Fibroblast of mammary gland (primary cell): ENCODE results near the gene PIK3R1.

Source experiments
- DNase-seq: peaks from one replicate; pipeline ENCODE4 v3.0.0-alpha.2; 2010; ENCODE audit warnings: low read depth
- H3K4me3 ChIP-seq: 2 replicates; pipeline ENCODE4 v1.5.1; 2011; ENCODE audit warnings: low read depth, mild to moderate bottlenecking, low read length, moderate library complexity; ENCODE audit not compliant: control insufficient read depth
- TF ChIP-seq, protein P1 (sequence below): conservative IDR thresholded peaks from 2 replicates; pipeline ENCODE4 v1.5.1; 2011; ENCODE audit warnings: low read depth, low read length, inconsistent platforms; ENCODE audit not compliant: control insufficient read depth, insufficient read depth

Gene PIK3R1

GRCh38 chr5:68252673-68253623 is 37.4 kb downstream of the PIK3R1 start:
- TF ChIP-seq, protein P1, sequence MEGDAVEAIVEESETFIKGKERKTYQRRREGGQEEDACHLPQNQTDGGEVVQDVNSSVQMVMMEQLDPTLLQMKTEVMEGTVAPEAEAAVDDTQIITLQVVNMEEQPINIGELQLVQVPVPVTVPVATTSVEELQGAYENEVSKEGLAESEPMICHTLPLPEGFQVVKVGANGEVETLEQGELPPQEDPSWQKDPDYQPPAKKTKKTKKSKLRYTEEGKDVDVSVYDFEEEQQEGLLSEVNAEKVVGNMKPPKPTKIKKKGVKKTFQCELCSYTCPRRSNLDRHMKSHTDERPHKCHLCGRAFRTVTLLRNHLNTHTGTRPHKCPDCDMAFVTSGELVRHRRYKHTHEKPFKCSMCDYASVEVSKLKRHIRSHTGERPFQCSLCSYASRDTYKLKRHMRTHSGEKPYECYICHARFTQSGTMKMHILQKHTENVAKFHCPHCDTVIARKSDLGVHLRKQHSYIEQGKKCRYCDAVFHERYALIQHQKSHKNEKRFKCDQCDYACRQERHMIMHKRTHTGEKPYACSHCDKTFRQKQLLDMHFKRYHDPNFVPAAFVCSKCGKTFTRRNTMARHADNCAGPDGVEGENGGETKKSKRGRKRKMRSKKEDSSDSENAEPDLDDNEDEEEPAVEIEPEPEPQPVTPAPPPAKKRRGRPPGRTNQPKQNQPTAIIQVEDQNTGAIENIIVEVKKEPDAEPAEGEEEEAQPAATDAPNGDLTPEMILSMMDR: peak; percentile 96
- no peak overlapping the region for H3K4me3 ChIP-seq
- peak; percentile 85 for DNase-seq

- H3K4me3 ChIP-seq: no peak overlapping the region
- TF ChIP-seq, protein P1: no peak
- DNase-seq: peak; percentile 78
Measured at GRCh38 chr5:68253624-68254585, 38.3 kb downstream of the PIK3R1 start.

DNA sequence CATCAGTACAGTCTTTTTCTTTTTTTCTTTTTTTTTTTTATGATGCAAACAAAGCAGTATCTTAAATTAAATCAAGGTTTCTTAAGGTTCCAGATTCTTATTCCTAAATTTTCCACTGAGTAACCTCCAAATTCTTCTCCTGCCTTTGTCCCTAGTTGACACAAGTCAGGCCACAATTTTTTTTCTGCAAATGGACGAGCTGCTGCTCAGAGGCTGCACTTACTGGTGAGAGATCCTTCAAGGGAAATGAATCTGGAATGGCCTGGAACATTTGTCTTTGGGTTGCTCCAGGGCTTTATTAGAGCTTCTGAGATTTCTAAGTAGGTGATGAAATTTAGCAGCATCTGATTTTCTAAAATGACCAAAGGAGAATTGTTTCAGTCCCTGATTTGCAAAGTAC is 39.3 kb downstream of the PIK3R1 start:
- no peak overlapping the region for H3K4me3 ChIP-seq
- TF ChIP-seq, protein P1: no peak
- DNase-seq: no peak

DNA sequence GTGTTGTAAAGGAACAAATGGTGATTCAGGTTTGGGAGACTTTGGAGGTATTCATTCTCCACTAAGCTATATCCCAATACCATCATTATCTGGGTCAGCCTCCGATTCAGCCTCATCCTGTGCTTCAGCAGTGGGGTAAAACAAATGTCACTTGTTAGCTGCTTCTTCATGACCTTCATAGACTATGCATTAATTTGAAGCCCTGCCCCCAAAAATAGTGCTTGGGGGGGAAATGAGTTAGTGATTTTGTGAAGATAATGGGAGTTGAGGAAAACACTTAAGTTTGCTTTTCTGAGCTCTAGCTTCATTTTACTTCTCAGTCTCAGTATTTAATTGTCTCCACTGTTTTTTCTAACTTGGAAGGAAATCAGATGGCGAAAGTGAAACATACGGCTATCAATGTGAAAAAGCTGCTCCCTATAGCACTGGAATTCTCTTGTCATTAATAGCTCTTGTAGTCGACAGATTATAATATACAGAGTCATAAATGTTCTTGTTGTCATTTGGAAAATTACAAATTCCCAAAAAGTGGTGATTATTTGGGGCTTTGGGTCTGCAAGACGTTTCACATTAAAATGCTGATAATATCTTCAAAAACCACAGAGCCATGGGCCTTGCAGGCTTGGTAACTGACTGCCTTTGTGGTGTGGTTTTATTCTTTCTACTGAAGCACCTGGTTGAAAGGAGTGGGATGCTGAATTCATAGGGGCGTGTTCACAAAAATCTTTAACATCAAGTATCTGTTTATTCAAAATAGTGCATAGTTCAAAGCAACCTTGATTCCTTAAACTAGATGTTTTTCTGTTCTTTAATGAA is 40.0 kb downstream of the PIK3R1 start:
- TF ChIP-seq, protein P1: no peak
- no peak for DNase-seq
- no peak overlapping the region for H3K4me3 ChIP-seq

GRCh38 chr5:68257210-68257609 is 41.7 kb downstream of the PIK3R1 start:
- no peak for DNase-seq
- no peak overlapping the region for H3K4me3 ChIP-seq
- TF ChIP-seq, protein P1: no peak

DNA sequence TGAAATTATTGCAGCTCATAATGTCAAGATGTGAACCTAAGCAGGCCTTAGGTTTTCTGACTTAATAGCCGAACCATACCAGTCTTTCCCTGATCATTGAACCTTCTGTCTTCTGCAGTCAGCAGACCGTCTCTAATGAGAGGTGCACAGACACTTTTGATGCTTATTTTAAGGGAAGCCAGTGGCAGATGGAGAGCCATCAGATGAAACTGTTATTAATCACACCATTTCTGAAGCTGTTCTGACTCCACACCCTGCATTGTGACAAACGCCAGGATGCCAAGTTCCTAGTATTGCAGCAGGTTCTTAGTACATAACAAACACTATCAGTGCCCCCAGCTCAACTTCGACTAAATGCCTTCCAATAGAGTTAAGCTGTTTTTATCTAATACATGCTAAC is 43.0 kb downstream of the PIK3R1 start:
- no peak for DNase-seq
- H3K4me3 ChIP-seq: no peak overlapping the region
- TF ChIP-seq, protein P1: no peak
